Testis (tissue), 3 donors: ENCODE results near the gene CHMP2A. TPM values are rescaled to one million over a fixed set of nuclear protein-coding genes. Genes with fewer than 3 reads are reported as not detected.

Source experiments
- DNase-seq: peaks from one replicate; pipeline ENCODE4 v3.0.0-alpha.2; 2019
- H3K27ac ChIP-seq, 2 donors: fragments of 200-600 bp; sonication (generic); one replicate each; pipeline ENCODE4 v1.5.1; 2019
- H3K27me3 ChIP-seq: fragments of 200-600 bp; sonication (generic); one replicate; pipeline ENCODE4 v1.5.1; 2019
- H3K36me3 ChIP-seq: fragments of 200-600 bp; sonication (generic); one replicate; pipeline ENCODE4 v1.5.1; 2017; ENCODE audit warnings: low read depth; ENCODE audit errors: missing control alignments
- H3K4me1 ChIP-seq: fragments of 200-600 bp; sonication (generic); one replicate; pipeline ENCODE4 v1.5.1; 2019
- H3K4me3 ChIP-seq, 2 donors: fragments of 200-600 bp; sonication (generic); one replicate each; pipeline ENCODE4 v1.5.1; 2017 to 2019
- H3K9me3 ChIP-seq: fragments of 200-600 bp; sonication (generic); one replicate; pipeline ENCODE4 v1.5.1; 2017
- CTCF ChIP-seq, 3 experiments: fragments of 450-650 bp in 2 of 3; fragments of 200-600 bp in 1 of 3; sonication (generic) in 1 of 3; IDR thresholded peaks; one replicate each; pipeline ENCODE4 v1.5.1; 2016 to 2019; ENCODE audit warnings: antibody characterized with exemption in 3 of 3, mild to moderate bottlenecking in 2 of 3, moderate library complexity in 1 of 3
- POLR2A ChIP-seq: fragments of 450-650 bp; IDR thresholded peaks from one replicate; pipeline ENCODE4 v1.6.1; 2017; ENCODE audit warnings: antibody characterized with exemption, mild to moderate bottlenecking, moderate library complexity
- WGBS, 2 donors: methylation state at CpG; one replicate each; pipeline ENCODE4 v1.1.5; 2018; 5-methylcytosine and 5-hydroxymethylcytosine counted together
- intact Hi-C: fragments of 100-400 bp; cut with DNase I; formaldehyde crosslinking; loops from one replicate; pipeline ENCODE4 v1.15.1; 2023; ENCODE audit warnings: low total_unique reads
- polyA plus RNA-seq: library from polyadenylated mRNA; stranded (reverse); fragments of 350-450 nt; fragmentation: Illumina TruSeq; extraction: RNeasy Lipid Tissue Mini Kit (QIAGEN cat#74804); gene quantifications from one replicate; pipeline ENCODE4 v1.2.3, GENCODE V29; 2014; ENCODE audit warnings: low read depth, low replicate concordance; ENCODE audit not compliant: insufficient read depth
- total RNA-seq, 2 donors: library from RNA; depleted of rRNA; stranded (reverse); fragments of >200 nt; gene quantifications; one replicate each; pipeline ENCODE4 v1.2.3, GENCODE V29; 2016

CHMP2A gene
- total and polyA plus RNA-seq, 3 donors from 2014 or later, result 115 to 155 (median 126) TPM

- WGBS, 2 donors, result 85 to 86% methylated on average over 3 of the region's 3 CpGs
- H3K36me3 ChIP-seq, result no peaks in the 10 kb centered on the region
- no peaks in the 10 kb centered on the region for H3K4me1 ChIP-seq
- no peak overlapping the region for H3K27ac ChIP-seq
- TF ChIP-seq CTCF (IDR thresholded peaks at IDR 0.05) (no peak), POLR2A (no peak)
- no peak overlapping the region for H3K4me3 ChIP-seq
- DNase-seq, result no peak
- intact Hi-C loops, result no loop called here
- H3K27me3 ChIP-seq, result no peaks in the 10 kb centered on the region
- no peaks in the 10 kb centered on the region for H3K9me3 ChIP-seq
Measured at GRCh38 chr19:58529405-58529804, 25.5 kb downstream of the CHMP2A start.

GRCh38 chr19:58522709-58523108 is 32.2 kb downstream of the CHMP2A start:
- Histone ChIP-seq H3K36me3 (no peaks in the 10 kb centered on the region), H3K4me3 (no peak overlapping the region), H3K27ac (no peak overlapping the region), H3K9me3 (no peaks in the 10 kb centered on the region), H3K4me1 (peaks cover 17% of the 10 kb centered on the region), H3K27me3 (no peaks in the 10 kb centered on the region)
- 80 to 84% methylated on average over 3 of the region's 3 CpGs for WGBS, 2 donors
- intact Hi-C loops, result no loop called here
- TF ChIP-seq CTCF (IDR thresholded peaks at IDR 0.05), result no peak
- DNase-seq, result no peak

- no peak for TF ChIP-seq CTCF (IDR thresholded peaks at IDR 0.05)
- no peak for TF ChIP-seq POLR2A
- Histone ChIP-seq H3K4me3 (no peak overlapping the region), H3K36me3 (no peaks in the 10 kb centered on the region), H3K27ac (no peak overlapping the region), H3K9me3 (no peaks in the 10 kb centered on the region), H3K4me1 (peaks cover 19% of the 10 kb centered on the region), H3K27me3 (no peaks in the 10 kb centered on the region)
- intact Hi-C loops, result no loop called here
- DNase-seq, result no peak
- 66 to 67% methylated on average over 4 of the region's 4 CpGs for WGBS, 2 donors
Measured at GRCh38 chr19:58521651-58522050, 33.3 kb downstream of the CHMP2A start.

- intact Hi-C loops, result no loop called here
- no peaks in the 10 kb centered on the region for H3K9me3 ChIP-seq
- no peaks in the 10 kb centered on the region for H3K36me3 ChIP-seq
- no peaks in the 10 kb centered on the region for H3K27me3 ChIP-seq
- DNase-seq, result no peak
- H3K4me1 ChIP-seq, result peaks cover 19% of the 10 kb centered on the region
- peak overlapping the region; percentile 81 to 94 for H3K4me3 ChIP-seq
- no peak for TF ChIP-seq CTCF (IDR thresholded peaks at IDR 0.05)
- no peak for TF ChIP-seq POLR2A
- 2 to 8% methylated on average over 7 of the region's 7 CpGs for WGBS, 2 donors
- peak overlapping the region; percentile 94 to 97 for H3K27ac ChIP-seq
Measured at GRCh38 chr19:58520257-58520599, 34.7 kb downstream of the CHMP2A start.

- DNase-seq, result peak; percentile 93
- Histone ChIP-seq H3K36me3 (no peaks in the 10 kb centered on the region), H3K9me3 (no peaks in the 10 kb centered on the region), H3K27me3 (no peaks in the 10 kb centered on the region), H3K4me3 (peak within 1 kb of the TSS; percentile 81 to 94), H3K27ac (peak within 1 kb of the TSS; percentile 94 to 97), H3K4me1 (peaks cover 19% of the 10 kb centered on the region)
- no peak for TF ChIP-seq POLR2A
- TF ChIP-seq CTCF (IDR thresholded peaks at IDR 0.05), result peak; percentile 65 to 89 (median 85)
- intact Hi-C loops, result no loop called here
- WGBS, 2 donors, result 1% methylated on average over 38 to 76 of the region's 87 CpGs
Measured at GRCh38 chr19:58519355-58520256, 35.3 kb downstream of the CHMP2A start, which contains the start of gene ZBTB45. TSS of gene ZBTB45 (minus strand) at chr19:58519810. CDS start at chr19:58517673, 2,137 bp downstream.
